Measurements from ENCODE around the gene RMND1.
"Not testable (repeated sequence)": the region's sequence is repeated elsewhere in the genome, so short reads cannot be mapped to it uniquely, and the experiment has no call there.

Gene RMND1

DNA sequence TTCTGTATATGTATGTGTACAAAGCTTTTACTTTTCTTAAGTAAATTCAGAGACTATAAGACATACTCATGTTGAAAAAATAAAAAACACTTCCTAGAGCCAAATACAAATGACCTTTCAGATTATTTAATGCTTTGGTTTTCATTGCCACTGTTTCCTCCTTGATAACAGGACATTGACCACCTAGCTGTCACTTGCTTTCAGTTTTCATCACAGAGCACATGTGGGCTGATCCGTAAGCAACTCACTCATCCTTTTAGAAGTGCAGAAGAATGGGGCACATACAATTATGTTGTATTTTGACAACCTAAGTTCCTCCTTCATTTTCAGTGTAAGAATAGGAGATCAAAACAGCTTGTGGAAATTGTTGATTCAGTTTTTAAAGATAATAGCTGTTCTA is 66.7 kb downstream of the RMND1 start:
- peak; percentile 50 for DNase-seq (ENCODE audit: low spot score)

DNA sequence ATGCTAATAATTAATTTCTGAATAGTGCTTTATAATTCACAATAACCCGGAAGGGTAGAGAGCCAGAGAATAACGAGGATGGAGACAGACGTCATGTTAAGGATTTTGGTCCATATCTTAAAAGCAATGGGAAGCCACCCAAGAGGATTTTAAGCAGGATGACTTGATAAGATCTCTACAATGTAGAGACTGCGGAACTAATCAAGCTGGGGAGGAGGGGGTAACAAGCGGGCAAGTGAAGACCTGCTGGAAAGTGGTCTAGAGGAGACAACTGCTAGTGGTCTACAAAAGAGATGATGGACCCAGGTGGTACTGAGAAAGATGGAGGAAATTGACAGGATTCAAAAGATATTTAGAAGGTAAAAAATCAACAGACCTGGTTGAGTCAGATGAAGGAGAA is 67.8 kb downstream of the RMND1 start:
- DNase-seq (ENCODE audit: low spot score), result no peak

DNA sequence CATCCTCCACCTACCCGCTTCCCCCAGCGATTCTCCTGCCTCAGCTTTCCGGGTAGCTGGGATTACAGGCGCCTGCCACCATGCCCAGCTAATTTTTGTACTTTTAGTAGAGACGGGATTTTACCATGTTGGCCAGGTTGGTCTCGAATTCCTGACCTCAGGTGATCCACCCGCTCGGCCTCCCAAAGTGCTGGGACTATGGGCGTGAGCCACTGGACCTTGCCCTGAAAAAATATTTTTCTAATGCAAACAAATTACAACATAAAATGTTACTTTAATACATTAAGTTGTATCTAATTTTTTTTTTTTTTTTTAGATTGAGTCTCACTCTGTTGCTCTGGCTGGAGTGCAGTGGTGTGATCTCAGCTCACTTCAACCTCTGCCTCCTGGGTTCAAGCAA is 69.3 kb downstream of the RMND1 start:
- not testable (repeated sequence) for DNase-seq (ENCODE audit: low spot score)

DNA sequence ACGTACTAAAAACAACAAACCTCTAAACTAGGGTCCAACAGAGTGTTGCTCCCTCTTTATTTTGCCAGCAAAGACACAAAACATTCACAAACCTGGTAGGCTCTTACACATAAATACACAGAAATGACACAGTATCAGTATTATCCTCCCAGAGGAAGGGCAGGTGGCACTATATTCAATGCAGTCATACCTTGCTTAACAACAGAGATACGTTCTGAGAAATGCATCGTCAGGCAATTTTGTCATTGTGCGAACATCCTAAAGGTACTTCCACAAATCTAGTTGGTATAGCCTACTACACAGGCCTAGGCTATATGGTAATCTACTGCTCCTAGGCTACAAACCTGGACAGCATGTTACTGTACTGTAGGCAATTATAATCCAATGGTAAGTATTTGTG is 70.2 kb downstream of the RMND1 start:
- peak; percentile 49 for DNase-seq (ENCODE audit: low spot score)

DNA sequence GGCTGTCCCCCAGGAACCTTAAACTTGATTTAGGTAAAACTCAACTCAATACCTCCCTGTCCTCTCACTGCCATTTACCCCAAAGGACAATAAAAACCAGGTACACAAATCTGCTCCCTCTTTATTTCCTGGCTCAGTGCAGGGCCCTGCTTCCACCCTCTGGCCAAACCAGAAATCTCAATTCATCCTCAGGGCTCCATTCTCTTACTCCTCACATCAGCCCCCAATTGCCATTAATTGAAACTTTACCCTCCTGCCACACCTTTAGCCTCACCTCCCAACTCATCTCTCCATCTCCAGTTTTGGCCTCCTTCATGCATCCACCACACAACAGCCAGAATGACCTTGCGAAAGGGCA is 71.1 kb downstream of the RMND1 start:
- DNase-seq (ENCODE audit: low spot score), result no peak

DNA sequence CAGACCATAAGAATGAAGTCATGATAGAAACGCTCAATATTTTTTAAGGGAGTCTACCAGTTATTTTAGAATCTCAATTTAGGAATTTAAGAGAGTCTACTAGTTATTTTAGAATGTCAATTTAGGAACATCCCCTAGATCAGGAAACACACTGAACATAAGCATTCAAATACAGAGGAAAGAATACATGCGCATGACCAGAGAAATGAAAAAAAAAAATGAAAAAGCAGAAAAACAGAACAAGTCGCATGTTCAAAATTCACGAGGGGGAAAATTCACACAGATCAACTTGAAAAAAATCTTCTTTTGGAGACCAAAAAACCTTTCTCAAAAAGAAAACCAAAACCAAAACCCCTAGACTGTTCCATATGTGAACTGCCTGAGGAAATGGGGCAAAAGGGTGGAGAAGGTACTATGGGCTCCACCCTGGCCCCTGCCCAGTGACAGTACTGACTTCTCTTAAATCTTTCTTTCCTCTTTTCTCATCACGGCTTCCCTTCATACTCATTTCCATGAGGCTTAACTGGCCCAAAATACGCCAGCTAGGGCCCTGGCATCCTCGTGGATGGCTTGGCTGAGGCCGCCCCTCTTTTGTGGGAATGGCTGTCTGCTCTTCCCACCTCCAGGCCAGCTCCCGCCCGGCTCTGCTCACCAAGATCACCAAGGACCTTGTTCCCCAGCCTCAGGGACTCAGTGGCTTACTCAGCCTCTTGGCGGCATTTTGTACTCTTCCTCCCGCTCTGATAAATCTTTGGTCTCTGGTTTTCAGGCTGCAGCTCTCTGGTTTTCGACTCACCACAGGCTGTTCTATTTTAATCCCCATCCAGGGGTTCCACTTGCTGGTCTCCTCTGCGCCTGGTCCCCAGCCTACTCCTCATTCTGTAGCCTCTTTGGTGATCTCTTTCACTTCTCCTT is 71.7 kb downstream of the RMND1 start:
- no peak for DNase-seq (ENCODE audit: low spot score)

DNA sequence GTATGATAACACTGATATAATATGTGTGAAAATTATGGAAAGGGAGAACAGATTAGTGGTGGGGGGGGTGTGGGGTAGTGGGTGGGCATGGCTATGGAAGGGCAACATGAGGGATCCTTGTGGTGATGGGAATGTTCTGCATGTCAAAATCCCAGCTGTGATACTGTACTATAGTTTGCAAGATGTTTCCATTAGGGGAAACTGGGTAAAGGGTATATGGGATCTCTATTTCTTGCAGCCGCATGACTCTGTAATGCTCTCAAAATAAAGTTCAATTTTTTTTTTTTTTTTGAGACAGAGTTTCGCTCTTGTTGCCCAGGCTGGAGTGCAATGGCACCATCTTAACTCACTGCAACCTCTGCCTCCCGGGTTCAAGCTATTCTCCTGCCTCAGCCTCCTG is 74.8 kb downstream of the RMND1 start:
- no peak for DNase-seq (ENCODE audit: low spot score)

DNA sequence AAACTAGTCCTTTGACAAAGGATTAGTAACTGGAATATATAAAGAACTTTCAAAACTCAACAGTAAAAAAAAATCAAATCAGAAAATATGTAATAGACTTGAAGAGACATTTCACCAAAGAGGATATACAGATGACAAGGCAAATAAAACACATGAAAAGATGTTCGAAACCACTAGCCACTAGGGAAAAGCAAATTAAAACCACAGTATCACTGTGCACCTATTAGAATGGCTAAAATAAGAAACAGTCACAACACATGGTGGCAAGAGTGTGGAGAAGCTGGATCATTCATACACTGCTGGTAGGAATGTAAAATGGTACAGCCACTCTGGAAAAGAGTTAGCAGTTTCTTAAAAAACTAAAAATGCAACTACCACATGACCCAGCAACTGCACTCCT is 75.5 kb downstream of the RMND1 start:
- no peak for DNase-seq (ENCODE audit: low spot score)

DNA sequence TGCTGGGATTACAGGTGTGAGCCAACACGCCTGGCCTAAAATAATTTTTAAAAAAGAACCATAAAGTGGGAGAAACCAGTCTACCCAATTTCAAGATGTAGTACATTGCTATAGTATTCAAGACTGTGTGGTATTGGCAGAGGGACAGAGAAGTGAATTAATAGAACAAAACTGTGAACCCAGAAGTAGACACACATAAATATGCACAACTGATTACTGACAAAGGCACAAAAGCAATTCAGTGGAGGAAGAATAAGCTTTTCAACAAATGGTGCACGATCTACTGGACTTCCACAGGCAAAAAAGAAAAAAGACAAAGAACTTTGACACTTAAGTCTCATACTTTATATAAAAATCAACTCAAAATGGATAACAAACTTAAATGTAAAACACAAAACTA is 76.1 kb downstream of the RMND1 start:
- DNase-seq (ENCODE audit: low spot score), result no peak

DNA sequence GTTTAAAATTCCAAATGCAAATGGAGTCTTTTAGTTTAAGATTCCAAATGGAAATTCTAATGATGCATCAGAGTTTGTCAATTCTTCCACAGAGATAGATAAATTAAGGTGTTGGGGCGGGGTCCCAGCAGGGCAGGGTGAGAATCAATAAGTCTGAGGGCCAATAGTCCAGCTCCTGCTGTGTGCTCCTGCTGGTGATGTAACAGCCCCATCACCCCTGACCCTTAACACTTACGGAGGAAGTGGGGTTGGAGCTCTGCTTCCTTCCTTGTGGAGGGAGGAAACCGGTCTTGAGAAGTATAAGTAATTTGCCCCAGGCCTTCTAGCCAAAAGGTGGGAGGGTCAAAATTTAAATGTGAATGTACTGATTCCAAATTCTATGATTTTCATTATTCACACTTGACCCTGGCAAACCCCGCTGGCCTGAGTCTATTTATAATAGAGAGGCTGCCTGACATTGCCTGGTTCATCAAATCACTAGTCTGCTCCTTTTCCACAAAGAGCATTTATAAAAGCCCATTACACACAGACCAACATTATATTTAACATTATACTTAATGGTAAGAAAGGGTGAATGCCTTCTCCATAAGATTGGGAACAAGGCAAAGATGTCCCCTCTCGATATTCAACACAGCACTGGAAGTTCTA is 77.8 kb downstream of the RMND1 start:
- DNase-seq (ENCODE audit: low spot score), result no peak

DNA sequence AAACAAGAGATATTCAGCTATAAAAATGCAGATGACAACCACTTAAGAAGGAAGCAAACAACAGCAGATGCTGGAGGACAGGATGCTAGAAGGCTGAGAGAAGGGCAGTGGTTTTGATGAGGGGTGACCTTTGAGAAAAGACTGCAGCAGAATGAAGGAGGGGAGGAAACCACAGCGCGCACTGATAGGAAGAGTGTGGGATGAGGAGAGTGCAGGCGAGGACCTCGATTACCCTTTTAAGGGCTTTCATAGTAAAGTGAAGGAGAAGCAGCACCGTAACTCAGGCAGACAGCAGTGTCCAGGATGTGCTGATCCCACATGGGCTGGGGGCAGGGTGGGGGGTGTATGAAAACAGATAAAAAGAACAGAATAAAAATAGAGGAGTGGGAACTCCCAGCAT is 79.8 kb downstream of the RMND1 start:
- DNase-seq (ENCODE audit: low spot score), result no peak

DNA sequence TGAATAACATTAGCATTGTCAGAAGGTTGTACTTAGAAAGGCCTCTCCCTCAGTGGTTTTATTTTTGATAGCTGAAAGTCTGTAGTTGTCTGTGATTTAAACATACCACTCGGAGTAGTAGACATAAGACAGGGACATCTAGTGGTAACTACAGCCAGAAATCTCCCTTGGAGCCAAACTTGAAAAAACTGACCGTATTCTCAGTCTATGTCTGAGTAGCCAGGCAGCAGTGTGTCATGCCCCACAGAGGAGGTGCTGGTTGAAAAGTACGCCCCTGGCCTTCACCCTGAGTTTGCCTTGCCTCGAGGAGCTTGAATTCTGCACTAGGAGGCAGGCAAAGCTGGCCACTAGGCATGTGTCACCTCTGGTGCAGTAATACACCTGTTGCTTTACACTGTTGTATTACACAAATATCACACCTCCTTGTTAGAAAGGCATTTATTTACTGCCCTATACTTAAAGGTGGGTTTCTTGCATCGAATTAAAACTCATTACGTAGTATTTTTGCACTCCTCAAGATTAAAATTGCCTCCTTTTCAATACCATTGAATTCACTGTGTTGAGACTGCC is 81.3 kb downstream of the RMND1 start:
- DNase-seq (ENCODE audit: low spot score), result no peak

DNA sequence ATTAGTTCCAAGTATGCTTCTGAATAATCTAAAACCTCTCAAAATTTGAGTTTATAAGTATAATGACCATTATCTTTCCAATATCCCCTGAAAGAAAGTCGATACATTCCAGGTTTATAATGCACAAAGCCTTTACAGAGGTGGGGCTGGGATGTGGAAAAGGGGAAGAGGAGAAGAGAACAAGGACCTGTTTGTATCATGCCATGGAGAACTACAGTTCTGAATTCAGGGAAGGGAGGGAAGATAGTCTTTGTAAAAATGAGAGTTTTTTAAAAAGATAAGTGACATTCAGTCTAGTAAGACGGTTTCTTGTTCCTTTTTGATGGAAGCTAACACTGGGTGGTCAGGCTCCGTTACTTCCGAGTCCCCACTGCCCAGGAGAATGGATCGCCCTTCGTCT is 86.7 kb downstream of the RMND1 start:
- no peak for DNase-seq (ENCODE audit: low spot score)

DNA sequence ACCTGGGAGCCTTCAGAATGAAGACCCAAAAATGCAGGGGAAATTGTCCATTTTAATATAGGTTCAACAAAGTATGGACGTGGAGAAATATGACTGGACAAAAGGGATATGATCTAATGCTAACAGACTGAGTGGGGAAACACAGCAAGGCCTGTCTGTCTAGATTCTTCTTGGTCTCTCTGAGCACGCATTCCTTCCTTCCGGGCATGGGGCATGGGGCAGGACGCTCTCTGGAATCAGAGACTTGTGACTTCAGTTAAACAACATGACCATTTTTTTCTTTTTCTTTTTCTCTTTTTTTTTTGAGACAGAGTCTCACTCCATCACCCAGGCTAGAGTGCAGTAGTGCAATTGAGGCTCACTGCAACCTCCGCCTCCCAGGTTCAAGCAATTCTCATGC is 92.4 kb downstream of the RMND1 start:
- DNase-seq (ENCODE audit: low spot score), result no peak

DNA sequence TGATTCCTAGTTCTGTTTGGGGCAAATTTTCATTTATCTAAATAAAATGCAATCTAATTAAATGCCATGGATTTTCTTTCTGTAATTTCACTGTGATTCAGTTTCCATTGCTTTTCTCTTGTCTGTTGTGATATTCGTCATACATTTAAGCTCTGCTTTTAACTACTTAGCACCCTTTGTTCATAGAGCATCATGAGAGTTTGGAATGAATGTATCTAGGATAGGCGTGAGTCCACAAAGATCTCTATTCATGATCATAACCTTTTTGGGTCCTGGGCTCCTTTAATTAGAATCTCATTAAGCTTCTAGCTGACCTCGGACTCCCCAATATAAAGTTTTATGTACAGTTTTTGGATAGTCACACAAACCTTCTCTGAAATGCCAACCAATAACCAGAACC is 93.5 kb downstream of the RMND1 start:
- no peak for DNase-seq (ENCODE audit: low spot score)

DNA sequence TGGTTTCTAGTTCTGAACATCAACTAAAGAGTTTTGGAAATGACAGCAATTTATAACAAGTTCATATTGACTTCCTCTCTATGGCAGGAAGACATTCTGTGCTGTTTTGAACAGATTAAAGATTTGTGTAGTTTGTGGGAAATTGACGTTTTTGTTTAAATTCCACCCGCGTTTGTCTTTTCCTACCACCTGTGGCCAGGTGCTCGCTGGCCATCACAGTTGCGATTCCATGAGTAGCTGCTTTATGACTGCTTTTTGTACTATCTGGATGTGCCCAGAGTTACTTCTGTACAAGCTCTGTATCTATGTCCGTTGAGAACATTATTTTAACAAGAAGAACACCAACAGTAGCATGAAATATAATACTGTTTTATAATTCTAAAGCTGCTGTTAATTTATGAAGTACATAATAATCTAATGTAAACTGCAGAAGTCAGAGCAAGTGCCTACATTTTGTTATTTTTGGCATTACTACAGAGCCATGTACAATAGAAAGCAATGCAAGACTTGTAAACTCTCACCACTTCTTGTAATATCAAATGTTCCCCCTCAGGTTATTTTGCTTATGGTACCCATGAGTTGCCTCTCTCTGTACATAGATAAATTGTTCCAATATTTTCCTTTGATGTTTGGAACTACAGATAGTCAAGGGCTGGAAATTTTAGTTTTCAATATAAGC is 94.0 kb downstream of the RMND1 start:
- DNase-seq (ENCODE audit: low spot score), result no peak

DNA sequence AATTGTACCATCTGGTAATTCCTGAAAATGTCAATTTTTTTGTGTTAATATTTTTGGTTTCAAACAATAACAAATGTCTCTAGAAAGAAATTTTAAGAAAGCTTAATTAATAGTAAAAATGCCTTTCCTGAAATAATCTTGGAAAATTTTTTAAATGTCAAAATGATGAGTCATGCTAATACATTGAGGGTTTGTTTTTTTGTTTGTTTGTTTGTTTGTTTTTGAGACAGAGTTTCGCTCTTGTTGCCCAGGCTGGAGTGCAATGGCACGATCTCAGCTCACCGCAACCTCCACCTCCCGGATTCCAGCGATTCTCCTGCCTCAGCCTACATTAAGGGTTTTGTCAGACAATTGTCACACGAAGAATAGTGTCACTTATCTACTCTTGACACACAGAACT is 94.9 kb downstream of the RMND1 start:
- not testable (repeated sequence) for DNase-seq (ENCODE audit: low spot score)

All from activated CD4-positive, alpha-beta T cell treated with anti-CD3 and anti-CD28 coated beads, Interleukin-2, Interleukin-4, amounts not matched to agents 100 ng/mL and 50 ng/mL, durations not matched to agents 16 hours and 8 hours (primary cell).